Activated naive CD4-positive, alpha-beta T cell treated with anti-CD3 and anti-CD28 coated beads, Interleukin-2, amount 50 U/mL, for 16 hours (primary cell): ENCODE data around the gene XKRX.

Source experiments
- DNase-seq: peaks from one replicate; pipeline ENCODE4 v3.0.0-alpha.2; 2020

Gene XKRX

DNA sequence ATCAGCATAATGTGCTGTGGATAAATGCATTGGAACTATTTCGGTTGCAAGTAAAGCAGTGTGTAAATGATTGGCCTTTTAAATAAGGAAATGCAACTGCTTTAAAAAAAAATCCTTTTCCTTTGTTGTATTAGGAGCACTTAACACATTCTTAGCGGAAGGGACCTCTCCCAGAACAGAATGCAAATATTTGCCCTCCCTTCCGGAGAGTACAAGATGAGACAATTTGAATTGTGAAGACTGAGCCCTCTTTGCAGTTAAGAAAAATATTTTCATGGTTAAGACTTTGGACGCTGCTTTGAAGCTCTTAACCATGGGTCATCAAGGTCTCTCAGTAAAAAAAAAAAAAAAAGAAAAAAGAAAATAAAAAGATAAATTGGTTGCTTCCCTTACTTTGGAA, 45.1 kb downstream of the XKRX start:
- DNase-seq = no peak

GRCh38 chrX:100880368-100880767, 48.3 kb downstream of the XKRX start:
- DNase-seq = no peak

DNA sequence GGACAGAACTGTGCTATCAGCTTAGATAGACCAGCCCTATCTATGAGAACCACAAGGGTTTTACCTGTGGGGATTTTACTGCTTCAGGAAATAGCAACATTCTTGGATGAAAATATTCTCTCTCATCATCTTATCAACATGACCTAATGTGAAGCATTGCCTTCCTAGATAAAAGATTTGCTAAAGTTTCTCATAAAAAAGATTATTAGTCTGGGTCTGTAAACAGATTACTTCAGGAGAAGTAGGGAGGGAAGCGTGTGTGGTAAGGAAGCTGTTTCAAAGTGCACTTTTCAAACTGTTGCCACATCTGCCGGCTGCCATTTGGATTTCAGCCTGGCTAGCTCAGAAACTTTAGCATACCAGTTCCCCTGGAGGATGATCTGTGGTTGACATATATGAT, 54.4 kb downstream of the XKRX start, which contains the start of gene NOX1:
Gene NOX1, minus strand, starts transcription at position 35 of the 400 bp plus-strand sequence. CDS start 220 bp downstream, outside the sequence.
- DNase-seq = no peak

DNA sequence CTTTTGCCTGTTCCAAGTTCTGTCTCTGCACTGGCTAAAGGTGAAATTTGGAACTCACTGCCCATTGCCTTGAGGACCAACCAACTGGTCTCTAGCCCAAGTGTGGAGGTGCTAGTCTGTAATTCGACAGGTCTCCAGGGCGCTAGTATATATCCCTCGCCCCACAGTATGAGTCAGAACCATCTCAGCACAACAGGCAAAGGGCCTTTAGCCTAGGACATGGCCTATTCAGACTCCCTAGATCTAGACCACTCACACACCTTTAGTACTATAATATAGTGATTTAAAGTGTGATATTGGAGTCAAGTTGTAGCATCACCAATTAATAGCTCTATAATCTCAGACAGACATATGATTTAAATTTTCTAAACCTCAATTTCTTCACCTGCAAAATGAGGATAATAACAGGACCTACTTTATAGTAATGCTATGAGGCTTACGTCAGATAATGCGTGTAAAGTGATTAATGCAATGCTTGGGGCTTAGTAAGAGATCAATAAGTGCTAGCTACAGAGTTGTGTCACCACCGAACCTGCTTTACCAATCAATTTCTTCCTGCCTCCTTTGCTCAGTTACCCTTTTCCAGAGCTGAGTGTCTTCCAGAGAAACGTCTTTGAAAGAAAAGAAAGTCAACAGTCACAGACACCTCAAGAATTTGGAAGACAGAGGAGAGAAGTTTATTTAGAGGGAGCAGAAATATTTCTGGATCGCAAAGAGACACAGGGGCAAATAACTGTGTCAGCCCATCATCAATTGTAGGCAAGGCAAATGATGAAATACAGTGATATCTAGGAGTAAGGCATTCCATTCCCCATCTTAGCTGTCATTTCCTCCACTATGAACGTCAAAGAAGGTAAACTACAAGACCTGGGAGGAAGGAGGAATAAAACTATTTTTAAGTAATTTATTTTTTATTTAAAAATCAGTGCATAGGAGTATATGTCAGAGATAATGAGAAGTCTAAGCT, 56.8 kb downstream of the XKRX start:
- no peak for DNase-seq

DNA sequence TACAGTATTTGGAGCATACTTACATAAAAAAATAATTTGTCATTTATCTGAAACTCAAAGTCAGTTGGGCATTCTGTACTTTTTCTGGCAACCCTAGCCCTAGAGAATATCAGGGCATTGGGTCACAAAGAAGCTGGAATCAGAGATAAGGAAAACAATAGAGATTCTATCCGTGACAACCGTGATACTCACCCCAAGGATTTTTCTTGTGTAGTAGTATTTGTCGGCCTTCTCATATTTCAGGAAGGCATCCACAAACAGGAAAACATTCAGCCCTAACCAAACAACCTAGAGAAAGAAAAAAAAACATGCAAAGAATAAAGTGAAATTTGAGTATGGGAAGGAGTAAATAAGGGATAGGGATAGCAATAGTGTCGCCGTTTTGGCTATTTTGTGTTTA, 58.2 kb downstream of the XKRX start:
- DNase-seq = no peak

GRCh38 chrX:100868273-100868672, 60.4 kb downstream of the XKRX start:
- DNase-seq = no peak

GRCh38 chrX:100864657-100865391, 63.9 kb downstream of the XKRX start:
- no peak for DNase-seq
